Fibroblast of the aortic adventitia (primary cell): ENCODE data around the gene SLC9A9. TPM values are rescaled to one million over a fixed set of nuclear protein-coding genes. Genes with fewer than 3 reads are reported as not detected.

Experiments
- DNase-seq: peaks from one replicate; pipeline ENCODE4 v3.0.0-alpha.2; 2010; ENCODE audit warnings: low read depth
- H3K4me3 ChIP-seq: 2 replicates; pipeline ENCODE4 v1.5.1; 2011; ENCODE audit warnings: low read depth, mild to moderate bottlenecking, control low read depth, low read length, moderate library complexity
- total RNA-seq: library from RNA; depleted of rRNA; stranded (reverse); fragments of >200 nt; gene quantifications from 2 replicates; pipeline ENCODE4 v1.2.3, GENCODE V29; 2012; ENCODE audit warnings: low replicate concordance
- TF ChIP-seq, protein P1 (sequence below): IDR thresholded peaks from 2 replicates; pipeline ENCODE4 v1.5.1; 2011; ENCODE audit warnings: mild to moderate bottlenecking, low read length, control low read depth, inconsistent platforms; ENCODE audit not compliant: insufficient read depth

The SLC9A9 gene
- total RNA-seq, 1 donor = 23.8 TPM

DNA sequence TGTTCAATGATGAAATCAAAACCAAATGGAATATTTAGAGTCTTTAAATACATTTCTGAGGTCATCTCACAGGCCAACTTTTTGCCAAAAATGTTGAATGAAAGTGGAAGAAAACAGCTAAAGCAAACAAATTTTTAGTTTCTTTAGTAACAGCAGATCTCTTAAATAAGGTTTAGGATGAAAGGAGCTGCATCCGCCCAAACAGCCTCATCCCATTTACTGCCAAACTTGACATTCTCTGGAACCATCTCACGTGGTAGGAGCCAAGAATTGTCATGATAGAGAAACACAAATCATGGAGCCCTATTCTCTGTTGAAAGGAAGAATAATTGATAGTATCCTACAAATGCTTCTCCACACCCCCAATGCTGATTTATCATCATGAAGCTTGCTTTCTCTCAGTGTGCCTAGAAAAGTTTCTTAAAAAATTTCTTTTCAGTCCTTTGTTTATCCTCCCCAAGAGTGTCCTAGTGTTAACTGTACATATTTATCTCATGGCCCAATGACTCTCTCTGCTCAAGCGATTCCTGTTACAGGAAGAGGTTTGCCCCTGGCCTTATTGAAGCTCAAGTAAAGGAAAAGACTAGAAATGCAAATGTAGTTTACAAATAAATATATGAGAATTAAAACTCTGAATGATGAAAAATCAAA lies 23.4 kb downstream of the SLC9A9 start:
- H3K4me3 ChIP-seq = no peak overlapping the region
- TF ChIP-seq, protein P1, sequence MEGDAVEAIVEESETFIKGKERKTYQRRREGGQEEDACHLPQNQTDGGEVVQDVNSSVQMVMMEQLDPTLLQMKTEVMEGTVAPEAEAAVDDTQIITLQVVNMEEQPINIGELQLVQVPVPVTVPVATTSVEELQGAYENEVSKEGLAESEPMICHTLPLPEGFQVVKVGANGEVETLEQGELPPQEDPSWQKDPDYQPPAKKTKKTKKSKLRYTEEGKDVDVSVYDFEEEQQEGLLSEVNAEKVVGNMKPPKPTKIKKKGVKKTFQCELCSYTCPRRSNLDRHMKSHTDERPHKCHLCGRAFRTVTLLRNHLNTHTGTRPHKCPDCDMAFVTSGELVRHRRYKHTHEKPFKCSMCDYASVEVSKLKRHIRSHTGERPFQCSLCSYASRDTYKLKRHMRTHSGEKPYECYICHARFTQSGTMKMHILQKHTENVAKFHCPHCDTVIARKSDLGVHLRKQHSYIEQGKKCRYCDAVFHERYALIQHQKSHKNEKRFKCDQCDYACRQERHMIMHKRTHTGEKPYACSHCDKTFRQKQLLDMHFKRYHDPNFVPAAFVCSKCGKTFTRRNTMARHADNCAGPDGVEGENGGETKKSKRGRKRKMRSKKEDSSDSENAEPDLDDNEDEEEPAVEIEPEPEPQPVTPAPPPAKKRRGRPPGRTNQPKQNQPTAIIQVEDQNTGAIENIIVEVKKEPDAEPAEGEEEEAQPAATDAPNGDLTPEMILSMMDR = no peak
- peak; percentile 73 for DNase-seq

DNA sequence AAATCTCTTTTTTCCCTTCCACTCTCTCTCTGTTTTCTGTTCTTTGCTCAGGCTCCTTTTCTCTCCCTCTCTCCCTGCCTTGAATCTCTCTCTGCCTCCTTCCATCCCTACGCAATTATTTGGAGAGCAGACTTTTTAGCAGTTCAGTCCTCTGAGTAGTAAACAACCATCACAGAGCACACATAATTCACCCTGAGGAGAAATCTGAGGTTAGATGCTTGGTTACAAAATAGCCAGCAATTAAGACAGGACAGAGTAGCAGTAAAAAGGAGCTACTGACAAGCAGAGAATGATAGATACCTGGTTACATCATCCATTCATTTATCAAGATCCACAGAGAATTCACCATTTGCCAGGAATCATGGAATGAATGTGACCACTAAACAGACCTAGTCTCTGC lies 25.5 kb downstream of the SLC9A9 start:
- H3K4me3 ChIP-seq = no peak overlapping the region
- DNase-seq = no peak
- TF ChIP-seq, protein P1 = no peak

DNA sequence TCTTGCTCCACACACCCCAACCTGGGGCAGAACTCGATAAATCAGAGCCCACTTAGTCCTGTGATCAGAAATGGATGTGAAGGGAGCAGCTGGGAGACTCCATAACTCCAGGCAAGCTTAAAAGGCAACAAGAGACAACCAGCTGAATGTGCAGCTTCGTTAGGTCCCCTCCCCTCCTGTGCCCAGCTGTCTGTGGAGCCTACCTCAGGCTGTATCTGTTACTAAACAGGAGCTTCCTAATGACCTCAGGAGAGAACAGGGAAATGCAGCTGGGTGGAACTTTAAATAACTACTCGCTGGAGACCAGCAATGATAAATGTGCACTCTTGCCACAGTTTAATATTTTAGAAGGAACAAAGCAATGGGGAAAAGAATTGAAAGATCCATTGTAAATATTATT lies 25.9 kb downstream of the SLC9A9 start:
- DNase-seq = no peak
- TF ChIP-seq, protein P1 = no peak
- no peak overlapping the region for H3K4me3 ChIP-seq

GRCh38 chr3:143821862-143822261 lies 26.4 kb downstream of the SLC9A9 start:
- TF ChIP-seq, protein P1 = no peak
- DNase-seq = no peak
- H3K4me3 ChIP-seq = no peak overlapping the region

DNA sequence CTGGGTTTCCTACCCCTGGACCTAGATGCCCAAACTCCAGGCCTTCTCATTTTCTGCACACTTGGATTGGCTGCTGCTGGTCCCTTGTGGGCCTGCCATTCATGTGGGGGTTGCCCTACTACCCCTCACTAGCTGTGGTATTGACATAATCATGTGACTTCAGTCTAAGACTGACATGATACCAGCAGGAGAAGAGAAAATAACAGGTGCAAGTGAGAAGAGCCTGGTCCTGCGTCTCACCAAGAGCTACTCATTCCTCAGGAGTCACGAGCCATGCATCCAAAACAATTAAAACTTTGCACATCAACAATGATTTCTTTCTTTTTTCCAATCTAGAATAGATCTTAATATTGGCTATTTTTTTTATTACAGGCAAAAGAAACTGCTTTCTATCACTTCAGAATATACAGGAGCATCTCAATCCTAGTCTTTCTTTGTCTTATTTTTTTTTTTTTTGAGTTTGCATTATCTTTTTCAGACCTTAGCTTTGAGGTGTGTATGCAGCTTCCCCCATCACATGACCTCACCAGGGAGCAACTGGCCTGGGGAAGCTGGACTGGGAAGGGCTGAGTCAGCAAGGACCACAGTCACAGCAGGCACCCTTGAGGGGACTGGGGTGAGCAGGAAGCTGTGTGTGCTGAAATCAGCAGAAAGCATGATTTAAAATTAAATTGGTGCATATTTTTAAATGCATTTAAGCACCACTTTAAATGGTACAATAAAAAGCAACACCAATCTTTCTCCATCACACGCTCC lies 27.6 kb downstream of the SLC9A9 start:
- TF ChIP-seq, protein P1 = no peak
- no peak for DNase-seq
- no peak overlapping the region for H3K4me3 ChIP-seq

DNA sequence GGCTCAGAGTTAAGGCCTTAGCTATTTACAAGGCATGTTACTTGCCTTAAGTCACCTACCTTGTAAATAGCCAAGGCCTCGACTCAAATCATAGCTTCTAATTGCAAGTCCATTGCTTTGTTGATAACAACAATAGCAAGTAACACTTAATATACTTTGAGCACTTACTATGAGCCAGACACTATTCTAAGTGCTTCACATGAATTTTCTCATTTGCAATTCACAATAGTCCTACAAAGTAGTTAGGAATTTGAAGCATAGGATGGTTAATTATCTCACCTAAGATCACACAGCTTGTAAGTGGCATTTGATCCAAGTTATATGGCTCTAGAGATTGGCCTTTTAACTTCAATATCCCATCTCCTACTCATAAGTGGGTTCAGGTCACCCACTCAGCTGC lies 28.4 kb downstream of the SLC9A9 start:
- no peak overlapping the region for H3K4me3 ChIP-seq
- TF ChIP-seq, protein P1 = no peak
- no peak for DNase-seq

DNA sequence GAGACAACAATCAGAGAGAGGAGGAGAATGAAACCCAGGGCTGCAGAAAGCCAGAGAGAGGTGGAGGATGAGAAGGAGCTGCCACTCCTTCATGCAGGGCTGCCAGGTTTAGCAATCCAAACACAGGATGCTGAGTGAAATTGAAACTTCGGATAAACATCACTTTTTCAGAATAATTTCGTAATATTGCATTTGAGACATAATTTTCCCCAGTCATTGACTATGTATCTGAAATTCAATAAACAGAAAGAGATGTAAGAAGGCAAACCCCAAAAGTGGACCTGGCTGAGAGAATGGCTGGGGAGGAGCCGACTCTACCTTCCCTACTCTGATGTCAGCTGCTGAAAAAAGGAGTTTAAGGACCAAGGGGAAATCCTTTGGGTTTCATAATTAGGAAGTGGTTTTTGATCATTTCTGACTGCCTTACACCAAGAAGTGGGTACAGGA lies 33.8 kb downstream of the SLC9A9 start:
- TF ChIP-seq, protein P1 = no peak
- no peak overlapping the region for H3K4me3 ChIP-seq
- DNase-seq = no peak
